HFF-Myc (cell line): ENCODE measurements around the gene PARN.
"Not testable (repeated sequence)": the region's sequence is repeated elsewhere in the genome, so short reads cannot be mapped to it uniquely, and the experiment has no call there.

Experiments
- DNase-seq: peaks from one replicate; pipeline ENCODE4 v3.0.0-alpha.2; 2011; ENCODE audit warnings: low read depth; ENCODE audit errors: extremely low read depth
- H3K4me3 ChIP-seq: replicated peaks from 2 replicates; pipeline ENCODE4 v1.5.1; 2011; ENCODE audit warnings: low read depth, mild to moderate bottlenecking, control low read depth, low read length
- TF ChIP-seq, protein P1 (sequence below): IDR thresholded peaks from 2 replicates; pipeline ENCODE4 v1.5.1; 2012; ENCODE audit warnings: mild to moderate bottlenecking, low read depth, low read length, control low read depth; ENCODE audit errors: missing control alignments

PARN gene

DNA sequence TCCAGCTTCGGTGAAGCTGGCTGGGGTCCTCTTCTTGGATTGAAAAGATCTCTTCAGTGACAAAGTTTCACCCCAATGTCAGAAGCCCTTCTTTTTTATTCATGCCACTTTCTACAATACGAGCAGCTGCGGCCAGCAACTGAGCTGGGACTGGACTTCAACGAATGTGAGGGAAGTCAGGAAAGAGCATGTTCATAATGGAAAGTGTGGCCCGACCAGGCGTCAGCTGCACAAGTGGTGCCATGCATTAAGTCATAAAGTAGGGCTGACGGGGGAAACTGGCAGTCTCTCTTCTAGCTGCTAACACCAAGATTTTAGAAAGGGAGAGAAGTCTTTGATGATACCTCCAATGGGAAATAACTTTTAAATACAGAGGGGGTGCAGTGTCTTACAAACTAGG is 192.6 kb downstream of the PARN start:
- TF ChIP-seq, protein P1, sequence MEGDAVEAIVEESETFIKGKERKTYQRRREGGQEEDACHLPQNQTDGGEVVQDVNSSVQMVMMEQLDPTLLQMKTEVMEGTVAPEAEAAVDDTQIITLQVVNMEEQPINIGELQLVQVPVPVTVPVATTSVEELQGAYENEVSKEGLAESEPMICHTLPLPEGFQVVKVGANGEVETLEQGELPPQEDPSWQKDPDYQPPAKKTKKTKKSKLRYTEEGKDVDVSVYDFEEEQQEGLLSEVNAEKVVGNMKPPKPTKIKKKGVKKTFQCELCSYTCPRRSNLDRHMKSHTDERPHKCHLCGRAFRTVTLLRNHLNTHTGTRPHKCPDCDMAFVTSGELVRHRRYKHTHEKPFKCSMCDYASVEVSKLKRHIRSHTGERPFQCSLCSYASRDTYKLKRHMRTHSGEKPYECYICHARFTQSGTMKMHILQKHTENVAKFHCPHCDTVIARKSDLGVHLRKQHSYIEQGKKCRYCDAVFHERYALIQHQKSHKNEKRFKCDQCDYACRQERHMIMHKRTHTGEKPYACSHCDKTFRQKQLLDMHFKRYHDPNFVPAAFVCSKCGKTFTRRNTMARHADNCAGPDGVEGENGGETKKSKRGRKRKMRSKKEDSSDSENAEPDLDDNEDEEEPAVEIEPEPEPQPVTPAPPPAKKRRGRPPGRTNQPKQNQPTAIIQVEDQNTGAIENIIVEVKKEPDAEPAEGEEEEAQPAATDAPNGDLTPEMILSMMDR: no peak
- no peak overlapping the region for H3K4me3 ChIP-seq
- DNase-seq: no peak

DNA sequence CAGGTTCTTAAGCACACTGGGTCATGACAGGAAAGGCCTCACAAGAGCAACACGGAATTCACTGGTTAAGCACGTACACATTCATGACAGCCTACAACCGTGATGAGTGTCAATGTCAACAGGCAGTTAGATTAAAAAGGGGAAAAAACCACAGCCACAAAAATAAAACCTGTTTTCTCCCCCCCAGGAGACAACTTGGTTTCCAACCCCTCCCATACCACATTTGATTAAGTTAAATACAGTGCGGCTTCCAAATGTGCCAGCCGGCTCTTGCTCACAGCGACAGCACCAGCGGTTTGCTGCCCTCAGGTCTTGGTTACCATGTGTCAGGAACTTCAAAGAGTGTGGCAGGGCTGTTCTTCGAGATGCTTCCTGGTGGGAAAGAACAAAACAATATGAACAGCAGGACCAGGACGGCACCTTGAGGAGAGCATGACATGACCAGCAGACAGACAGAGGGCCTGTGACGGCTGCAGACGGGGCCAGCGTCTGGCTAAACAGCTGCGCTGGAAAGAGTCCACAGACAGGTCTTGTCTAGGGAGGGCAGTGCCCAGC is 193.6 kb downstream of the PARN start:
- TF ChIP-seq, protein P1: no peak
- no peak for DNase-seq
- no peak overlapping the region for H3K4me3 ChIP-seq

- DNase-seq: no peak
- TF ChIP-seq, protein P1: no peak
- no peak overlapping the region for H3K4me3 ChIP-seq
Observed at GRCh38 chr16:14434860-14435259, 195.2 kb downstream of the PARN start.

DNA sequence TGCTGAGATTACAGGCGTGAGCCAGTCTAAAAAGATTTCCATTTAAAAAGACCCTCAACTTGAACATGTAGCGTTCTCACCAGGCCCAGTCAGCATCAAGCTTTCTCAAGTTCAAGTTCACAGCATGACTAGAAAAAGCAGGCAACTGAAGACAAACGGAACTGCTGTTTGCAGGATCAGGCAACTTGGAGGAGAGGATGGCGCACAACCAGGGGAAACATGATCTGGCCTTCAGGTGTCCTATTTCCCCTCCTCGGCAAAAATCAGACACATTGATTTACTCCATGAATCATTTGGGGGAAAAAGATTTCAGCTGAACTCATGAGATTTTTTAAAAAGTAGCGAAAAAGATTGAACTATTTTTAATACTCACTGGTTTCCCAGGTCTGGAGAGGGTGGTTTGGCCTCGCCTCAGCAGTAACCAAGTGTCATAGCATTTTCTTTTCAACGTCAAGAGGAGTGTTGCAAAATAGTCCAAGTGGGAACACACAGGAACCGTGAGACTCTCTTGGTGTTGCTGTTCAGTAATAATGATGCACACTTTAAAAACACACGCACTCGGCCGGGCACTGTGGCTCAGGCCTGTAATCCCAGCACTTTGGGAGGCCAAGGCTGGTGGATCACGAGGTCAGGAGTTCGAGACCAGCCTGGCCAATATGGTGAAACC is 201.0 kb downstream of the PARN start:
- H3K4me3 ChIP-seq, DNase-seq: not testable (repeated sequence)

- TF ChIP-seq, protein P1: no peak
- no peak for DNase-seq
- H3K4me3 ChIP-seq: no peak overlapping the region
Observed at GRCh38 chr16:14428043-14428442, 202.0 kb downstream of the PARN start.

DNA sequence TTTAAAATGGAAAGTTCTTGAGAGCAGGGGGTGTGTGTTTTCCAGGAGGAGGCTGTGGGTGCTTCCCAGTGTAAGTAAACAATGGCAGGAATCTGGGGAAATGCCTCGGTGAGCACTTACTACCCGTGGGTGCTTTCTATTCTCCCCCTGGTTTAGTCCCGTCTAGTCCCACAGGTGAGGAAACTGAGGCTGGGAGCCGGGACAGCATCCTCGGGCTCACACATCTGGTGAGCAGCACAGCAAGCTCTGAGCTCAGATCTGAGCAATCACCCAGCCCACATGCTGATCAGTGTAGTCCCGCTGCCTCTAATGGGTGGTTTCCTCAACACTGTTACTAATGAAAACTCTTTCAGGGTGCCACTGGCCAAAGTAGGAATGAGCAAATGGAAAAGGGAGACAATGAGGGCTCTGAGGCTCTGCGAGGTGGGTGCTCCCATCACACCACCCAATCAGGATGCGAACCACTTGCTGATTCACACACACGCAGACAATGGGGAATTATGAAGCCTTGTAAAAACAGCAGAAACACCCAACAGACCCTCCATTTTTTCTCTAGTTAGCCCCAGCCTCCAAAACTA is 202.6 kb downstream of the PARN start:
- TF ChIP-seq, protein P1: no peak
- DNase-seq: no peak
- no peak overlapping the region for H3K4me3 ChIP-seq

DNA sequence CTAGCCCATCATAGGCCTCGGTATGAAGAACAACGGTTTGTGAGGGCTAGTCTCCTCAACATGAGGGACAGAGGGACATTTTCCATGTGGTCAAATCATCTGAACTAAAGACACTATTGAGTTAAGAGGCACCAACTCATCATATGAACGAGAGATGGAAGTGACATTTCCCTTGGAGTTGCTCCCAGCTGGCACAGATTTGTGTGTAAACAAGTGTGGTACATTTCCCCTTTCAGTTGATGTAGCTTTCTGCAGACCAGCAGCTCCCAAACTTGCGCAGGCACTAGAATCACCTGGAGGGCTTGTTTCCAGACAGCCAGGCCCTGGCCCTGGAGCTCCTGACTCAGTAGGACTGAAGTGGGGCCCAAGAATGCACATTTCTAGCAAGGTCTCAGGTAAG is 205.5 kb downstream of the PARN start:
- no peak overlapping the region for H3K4me3 ChIP-seq
- no peak for DNase-seq
- TF ChIP-seq, protein P1: no peak
